Lung (tissue), 12 donors: ENCODE measurements around the gene ASTN2. TPM values are rescaled to one million over a fixed set of nuclear protein-coding genes. Genes with fewer than 3 reads are reported as not detected.

ENCODE experiments used
- ATAC-seq: fragments of 200-7000 bp; cut with Tn5 transposase; one replicate; pipeline ENCODE4 v1.9.1; 2020; ENCODE audit warnings: moderate number of reproducible peaks; ENCODE audit not compliant: insufficient read depth, low FRiP score
- DNase-seq, 3 donors: peaks; one replicate each; pipeline ENCODE4 v3.0.0-alpha.2; 2013 to 2017
- H3K27ac ChIP-seq, 2 donors: one replicate each; pipeline ENCODE4 v1.5.1; 2013; ENCODE audit warnings: mild to moderate bottlenecking in 2 of 2, moderate library complexity in 2 of 2, control low read depth in 1 of 2, inconsistent platforms in 1 of 2, low read depth in 1 of 2, low read length in 1 of 2
- H3K27me3 ChIP-seq, 3 donors: one replicate each; pipeline ENCODE4 v1.5.1; 2013; ENCODE audit warnings: low read length in 2 of 3; ENCODE audit not compliant: control insufficient read depth in 3 of 3, insufficient read depth in 3 of 3
- H3K36me3 ChIP-seq, 4 donors: one replicate each; pipeline ENCODE4 v1.5.1; 2013; ENCODE audit warnings: low read length in 4 of 4, mild to moderate bottlenecking in 1 of 4, moderate library complexity in 1 of 4; ENCODE audit not compliant: control insufficient read depth in 4 of 4, insufficient read depth in 4 of 4
- H3K4me1 ChIP-seq, 5 donors: one replicate each; pipeline ENCODE4 v1.5.1; 2013; ENCODE audit warnings: low read length in 5 of 5, mild to moderate bottlenecking in 2 of 5, moderate library complexity in 1 of 5; ENCODE audit not compliant: control insufficient read depth in 5 of 5, insufficient read depth in 5 of 5
- H3K4me3 ChIP-seq: one replicate; pipeline ENCODE4 v1.5.1; 2013; ENCODE audit warnings: mild to moderate bottlenecking, control low read depth, moderate library complexity
- H3K9ac ChIP-seq, 2 donors: one replicate each; pipeline ENCODE4 v1.5.1; 2013; ENCODE audit warnings: low read length in 2 of 2, control low read depth in 1 of 2; ENCODE audit not compliant: insufficient read depth in 1 of 2
- H3K9me3 ChIP-seq, 4 donors: one replicate each; pipeline ENCODE4 v1.5.1; 2013; ENCODE audit warnings: low read length in 3 of 4, mild to moderate bottlenecking in 1 of 4, moderate library complexity in 1 of 4; ENCODE audit not compliant: control insufficient read depth in 4 of 4, insufficient read depth in 3 of 4
- CTCF ChIP-seq: IDR thresholded peaks from 2 replicates; pipeline ENCODE4 v1.5.1; 2012; ENCODE audit warnings: mild to moderate bottlenecking; ENCODE audit errors: control extremely low read depth, extremely low read depth
- WGBS, 2 donors: extraction: QIAGEN DNeasy Blood & Tissue Kit; methylation state at CpG; one replicate each; pipeline ENCODE4 v1.1.7; 2013; 5-methylcytosine and 5-hydroxymethylcytosine counted together
- polyA plus RNA-seq, 2 donors: library from polyadenylated mRNA; stranded (reverse); fragments of 200-250 nt; gene quantifications; one replicate each; pipeline ENCODE4 v1.2.1, GENCODE V29; 2013
- total RNA-seq, 2 donors: library from RNA; depleted of rRNA in 1 of 2; stranded (reverse); fragments of >200 nt in 1 of 2; gene quantifications; one replicate each; pipeline ENCODE4 v1.2.1, GENCODE V29; 2014 to 2021
- donor health status: control.
- donor health status: control.
- donor health status: Bipolar disorder and iron deficiency.
- donor health status: healthy.
- donor health status: DM: yes; HTN: yes; CAD: no.

ASTN2 gene
- total and polyA plus RNA-seq, 4 donors = 1.4 to 7.0 (median 3.3) TPM

DNA sequence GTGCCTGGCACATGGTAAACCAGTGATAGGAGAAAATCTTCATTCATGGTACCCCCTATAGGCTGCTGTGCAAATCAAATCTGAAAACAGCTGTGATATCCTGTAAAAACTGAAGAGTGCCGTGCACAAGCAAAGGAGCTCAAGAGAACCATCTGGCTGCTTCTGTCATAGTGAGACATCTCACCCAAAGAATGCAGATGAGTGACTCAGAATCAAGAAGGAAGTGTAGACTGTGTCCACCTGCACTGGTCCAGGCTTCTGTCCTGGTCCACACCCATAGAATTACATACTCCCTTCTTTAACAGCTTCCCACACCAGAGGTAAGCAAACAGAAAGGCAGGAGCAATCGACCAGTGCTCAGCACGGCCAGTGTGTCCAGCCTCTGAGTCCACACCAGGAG, 195.9 kb downstream of the ASTN2 start:
- no peaks in the 10 kb centered on the region for H3K27me3 ChIP-seq
- H3K9me3 ChIP-seq = peaks cover 0 to 4% (median 0%) of the 10 kb centered on the region in 4 donors
- H3K4me3 ChIP-seq = no peak overlapping the region
- no peaks in the 10 kb centered on the region for H3K36me3 ChIP-seq
- no peak for DNase-seq
- no peak for ATAC-seq
- no peak for TF ChIP-seq CTCF
- H3K9ac ChIP-seq = no peak overlapping the region
- H3K27ac ChIP-seq = no peak overlapping the region
- H3K4me1 ChIP-seq = no peaks in the 10 kb centered on the region
- 55 to 84% methylated on average over 3 of the region's 3 CpGs for WGBS, 2 donors

DNA sequence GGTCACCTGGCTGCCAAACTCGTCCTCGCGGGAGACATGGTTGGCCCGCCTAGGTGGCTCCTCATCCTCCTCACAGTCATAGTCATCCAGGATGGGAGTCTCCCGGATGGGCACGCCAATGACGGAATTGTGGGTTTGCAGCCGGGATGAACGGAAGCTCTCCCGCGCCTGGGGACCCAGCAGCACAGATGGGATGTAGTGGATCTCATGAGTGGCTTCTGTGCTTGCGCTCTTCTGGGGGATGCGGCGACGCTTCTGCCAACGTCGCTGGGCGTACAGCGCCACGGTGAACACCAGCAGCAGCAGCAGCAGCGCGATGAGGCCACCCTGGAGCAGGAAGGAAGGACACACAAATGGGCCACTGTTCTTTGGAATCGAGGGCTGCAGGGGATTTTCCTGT, 200.4 kb downstream of the ASTN2 start:
- Histone ChIP-seq H3K9ac (no peak overlapping the region), H3K36me3 (no peaks in the 10 kb centered on the region), H3K27me3 (no peaks in the 10 kb centered on the region), H3K9me3 (peaks cover 0 to 4% (median under 1%) of the 10 kb centered on the region in 4 donors), H3K4me1 (no peaks in the 10 kb centered on the region), H3K4me3 (no peak overlapping the region), H3K27ac (no peak overlapping the region)
- TF ChIP-seq CTCF = no peak
- no peak for DNase-seq
- no peak for ATAC-seq
- WGBS, 2 donors = 92 to 93% methylated on average over 23 of the region's 23 CpGs

GRCh38 chr9:117211280-117211679, 203.6 kb downstream of the ASTN2 start:
- Histone ChIP-seq H3K27ac (no peak overlapping the region), H3K36me3 (no peaks in the 10 kb centered on the region), H3K4me1 (no peaks in the 10 kb centered on the region), H3K27me3 (no peaks in the 10 kb centered on the region), H3K9me3 (peaks cover 0 to 10% (median 2%) of the 10 kb centered on the region in 4 donors), H3K9ac (no peak overlapping the region), H3K4me3 (no peak overlapping the region)
- ATAC-seq (no peak), DNase-seq (no peak)
- no peak for TF ChIP-seq CTCF
- 12 to 20% methylated on average over 3 of the region's 3 CpGs for WGBS, 2 donors

DNA sequence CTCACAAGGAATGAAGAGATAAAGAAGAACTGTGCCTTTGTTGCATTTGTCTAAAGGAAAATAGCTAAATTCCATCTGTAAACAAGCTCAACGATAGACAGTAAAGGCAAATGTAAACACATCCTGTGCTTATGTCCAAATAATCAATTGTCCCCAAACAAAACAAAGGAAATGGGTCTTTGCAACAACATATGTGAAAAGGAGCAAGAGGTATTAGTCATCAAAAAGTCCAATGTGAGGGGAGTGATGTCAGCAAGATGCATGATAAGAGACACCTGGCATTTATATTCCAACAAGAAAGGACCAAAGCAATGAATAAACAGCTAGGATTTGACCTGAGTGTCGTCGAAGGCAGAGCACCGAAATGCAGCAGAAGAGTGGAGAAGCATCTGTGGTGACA, 209.1 kb downstream of the ASTN2 start:
- Histone ChIP-seq H3K9ac (no peak overlapping the region), H3K4me3 (no peak overlapping the region), H3K9me3 (peaks cover 0 to 12% (median 2%) of the 10 kb centered on the region in 4 donors), H3K27ac (no peak overlapping the region), H3K4me1 (no peaks in the 10 kb centered on the region), H3K36me3 (no peaks in the 10 kb centered on the region), H3K27me3 (no peaks in the 10 kb centered on the region)
- DNase-seq (no peak), ATAC-seq (no peak)
- no peak for TF ChIP-seq CTCF
- 39 to 60% methylated on average over 4 of the region's 4 CpGs for WGBS, 2 donors
